HG03565 (cell line): ENCODE measurements around the gene NVL.
A peak's percentile ranks its signal among the peaks of the same experiment; 100 is the strongest.
"Not testable (repeated sequence)": the region's sequence is repeated elsewhere in the genome, so short reads cannot be mapped to it uniquely, and the experiment has no call there.

Experiments
- ATAC-seq: cut with Tn5 transposase; IDR thresholded peaks from one replicate; pipeline ENCODE4 v1.9.1; 2021; ENCODE audit warnings: mild to moderate bottlenecking, moderate library complexity; ENCODE audit not compliant: unreplicated experiment

NVL gene

GRCh38 chr1:224338150-224338838 is 8.3 kb upstream of the NVL start:
- no peak for ATAC-seq

- ATAC-seq = no peak
Measured at GRCh38 chr1:224333939-224334786, 4.2 kb upstream of the NVL start.

GRCh38 chr1:224333309-224333926 is 3.4 kb upstream of the NVL start:
- peak; percentile 56 for ATAC-seq

- no peak for ATAC-seq
Measured at GRCh38 chr1:224331824-224332223, 1.9 kb upstream of the NVL start.

GRCh38 chr1:224331326-224331725 is 1.4 kb upstream of the NVL start:
- no peak for ATAC-seq

GRCh38 chr1:224329484-224329841 is 509 bp downstream of the NVL start:
- ATAC-seq = no peak

- ATAC-seq = no peak
Measured at GRCh38 chr1:224328644-224329043, 1.3 kb downstream of the NVL start.

GRCh38 chr1:224325959-224326358 is 4.0 kb downstream of the NVL start:
- ATAC-seq = no peak

- ATAC-seq = no peak
Measured at GRCh38 chr1:224321706-224322105, 8.3 kb downstream of the NVL start.

- ATAC-seq = no peak
Measured at GRCh38 chr1:224317383-224318045, 12.5 kb downstream of the NVL start.

- ATAC-seq = no peak
Measured at GRCh38 chr1:224312025-224312424, 17.9 kb downstream of the NVL start.

- not testable (repeated sequence) for ATAC-seq
Measured at GRCh38 chr1:224311503-224311902, 18.5 kb downstream of the NVL start.

GRCh38 chr1:224308064-224308463 is 21.9 kb downstream of the NVL start:
- ATAC-seq = no peak

GRCh38 chr1:224304767-224305166 is 25.2 kb downstream of the NVL start:
- no peak for ATAC-seq

- no peak for ATAC-seq
Measured at GRCh38 chr1:224302947-224303346, 27.0 kb downstream of the NVL start.

GRCh38 chr1:224301391-224301790 is 28.6 kb downstream of the NVL start:
- no peak for ATAC-seq

- no peak for ATAC-seq
Measured at GRCh38 chr1:224300346-224300745, 29.6 kb downstream of the NVL start.

GRCh38 chr1:224298346-224299330 is 31.3 kb downstream of the NVL start:
- ATAC-seq = no peak

GRCh38 chr1:224294775-224295174 is 35.2 kb downstream of the NVL start:
- ATAC-seq = no peak

- ATAC-seq = no peak
Measured at GRCh38 chr1:224292419-224292818, 37.6 kb downstream of the NVL start.
